ENCODE measurements around the gene RLBP1. TPM values are rescaled to one million over a fixed set of nuclear protein-coding genes. Genes with fewer than 3 reads are reported as not detected.

The RLBP1 gene
- total and polyA plus RNA-seq, 2 of the 13 experiments (the other 11 are each of a cell fraction or from before 2014, with no cell fraction given): 0.07 TPM; not detected in 1

DNA sequence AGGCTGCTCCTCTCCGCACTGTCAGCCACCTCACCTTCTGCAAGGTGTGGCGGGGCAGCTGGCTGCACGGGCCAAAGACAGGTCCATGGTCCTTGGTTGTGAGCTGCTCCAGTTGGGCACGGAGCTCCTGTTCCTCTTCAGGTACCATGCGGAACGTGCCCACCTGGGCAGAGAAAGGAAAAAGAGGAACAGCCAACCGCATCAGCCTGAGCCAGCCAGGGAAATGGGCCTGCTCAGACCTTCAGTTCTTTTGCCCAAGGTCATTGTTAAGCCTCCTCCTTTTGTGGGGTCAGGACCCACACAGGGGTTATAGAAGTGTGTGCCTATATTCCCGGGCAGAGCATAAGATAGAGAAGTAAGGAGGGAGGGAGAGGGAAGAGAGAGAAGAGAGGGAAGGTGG lies 2.8 kb downstream of the RLBP1 start:
- in situ Hi-C loops (cut with HindIII; ENCODE audit: extremely low pct_ligation_motif_present, low pct_unique_long_range_greater_than_20kb) (no loop called here), intact Hi-C loops (cut with micrococcal nuclease; ENCODE audit: unreplicated experiment) (no loop called here)
- Histone ChIP-seq H3K27me3 (ENCODE audit: control insufficient read depth in 1 of 2, insufficient read depth in 2 of 2, low read length in 2 of 2) (no peaks in the 10 kb centered on the region; a peak in 1 of 5 replicates), H3K9ac (ENCODE audit: insufficient read depth, low read depth, low read length) (no peak overlapping the region), H3K4me1 (ENCODE audit: insufficient read depth, low read length) (0 out of 2 replicates have a peak, but pooled peaks cover 9% of the 10 kb centered on the region), H2AFZ (ENCODE audit: low read length) (no peak overlapping the region), H3K4me2 (ENCODE audit: low read depth, low read length) (no peak overlapping the region), H3K27ac (ENCODE audit: extremely low read length, insufficient read depth, low read length) (no peak overlapping the region), H3K4me3 (replicated peaks in 1 of 3; ENCODE audit: insufficient read depth in 1 of 3, low read depth in 2 of 3, low read length in 3 of 3) (no peak overlapping the region), H3K36me3 (replicated peaks in 1 of 2; ENCODE audit: control insufficient read depth in 1 of 2, insufficient read depth in 2 of 2, low read length in 2 of 2) (no peaks in the 10 kb centered on the region), H3K9me3 (ENCODE audit: low read length) (no peaks in the 10 kb centered on the region), H4K20me1 (ENCODE audit: insufficient read depth, low read length) (no peaks in the 10 kb centered on the region), H3K79me2 (ENCODE audit: insufficient read depth, low read length) (no peaks in the 10 kb centered on the region)
- CTCF ChIA-PET (ENCODE audit: low intra/inter-chr PET ratio, low total read pairs): no interaction called here
- TF ChIP-seq SPEN (CRISPR knock-in tag; IDR thresholded peaks at IDR 0.05; ENCODE audit: low read depth) (no peak), ZNF772 (CRISPR knock-in tag; IDR thresholded peaks at IDR 0.05) (no peak), U2AF2 (IDR thresholded peaks at IDR 0.05; ENCODE audit: low read depth, low read length) (no peak), SP1 (IDR thresholded peaks at IDR 0.05) (no peak), SP1 (CRISPR knock-in tag; IDR thresholded peaks at IDR 0.05) (no peak), ZZZ3 (CRISPR knock-in tag; IDR thresholded peaks at IDR 0.05; ENCODE audit: borderline replicate concordance) (no peak), ZBTB7B (CRISPR knock-in tag; IDR thresholded peaks at IDR 0.05) (no peak), FOXK1 (CRISPR knock-in tag; IDR thresholded peaks at IDR 0.05; ENCODE audit: borderline replicate concordance, low read depth) (no peak), ZNF329 (CRISPR knock-in tag; IDR thresholded peaks at IDR 0.05; ENCODE audit: low read depth) (no peak), ZNF607 (CRISPR knock-in tag; IDR thresholded peaks at IDR 0.05; ENCODE audit: borderline replicate concordance) (no peak), PHF5A (CRISPR knock-in tag; IDR thresholded peaks at IDR 0.05; ENCODE audit: low read depth, unreplicated experiment) (no peak), ZNF569 (CRISPR knock-in tag; IDR thresholded peaks at IDR 0.05; ENCODE audit: borderline replicate concordance) (no peak), ZFP90 (CRISPR knock-in tag; IDR thresholded peaks at IDR 0.05; ENCODE audit: borderline replicate concordance) (no peak)
- TF ChIP-seq, protein P1, sequence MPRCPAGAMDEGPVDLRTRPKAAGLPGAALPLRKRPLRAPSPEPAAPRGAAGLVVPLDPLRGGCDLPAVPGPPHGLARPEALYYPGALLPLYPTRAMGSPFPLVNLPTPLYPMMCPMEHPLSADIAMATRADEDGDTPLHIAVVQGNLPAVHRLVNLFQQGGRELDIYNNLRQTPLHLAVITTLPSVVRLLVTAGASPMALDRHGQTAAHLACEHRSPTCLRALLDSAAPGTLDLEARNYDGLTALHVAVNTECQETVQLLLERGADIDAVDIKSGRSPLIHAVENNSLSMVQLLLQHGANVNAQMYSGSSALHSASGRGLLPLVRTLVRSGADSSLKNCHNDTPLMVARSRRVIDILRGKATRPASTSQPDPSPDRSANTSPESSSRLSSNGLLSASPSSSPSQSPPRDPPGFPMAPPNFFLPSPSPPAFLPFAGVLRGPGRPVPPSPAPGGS (CRISPR knock-in tag; IDR thresholded peaks at IDR 0.05): no peak
- TF ChIP-seq, protein P2, sequence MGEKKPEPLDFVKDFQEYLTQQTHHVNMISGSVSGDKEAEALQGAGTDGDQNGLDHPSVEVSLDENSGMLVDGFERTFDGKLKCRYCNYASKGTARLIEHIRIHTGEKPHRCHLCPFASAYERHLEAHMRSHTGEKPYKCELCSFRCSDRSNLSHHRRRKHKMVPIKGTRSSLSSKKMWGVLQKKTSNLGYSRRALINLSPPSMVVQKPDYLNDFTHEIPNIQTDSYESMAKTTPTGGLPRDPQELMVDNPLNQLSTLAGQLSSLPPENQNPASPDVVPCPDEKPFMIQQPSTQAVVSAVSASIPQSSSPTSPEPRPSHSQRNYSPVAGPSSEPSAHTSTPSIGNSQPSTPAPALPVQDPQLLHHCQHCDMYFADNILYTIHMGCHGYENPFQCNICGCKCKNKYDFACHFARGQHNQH (CRISPR knock-in tag; IDR thresholded peaks at IDR 0.05): no peak
- ATAC-seq (no peak), DNase-seq (ENCODE audit: low spot score) (no peak), FAIRE-seq (no peak)
- WGBS (ENCODE audit: low lambda C conversion rate): 71% methylated on average over 7 of the region's 8 CpGs
- BruUV-seq (replicated peaks): no TSS peak
- POLR2A ChIA-PET: no interaction called here

All from HepG2 (cell line).